ENCODE results near the gene FANCB. TPM values are rescaled to one million over a fixed set of nuclear protein-coding genes. Genes with fewer than 3 reads are reported as not detected.
A peak's percentile ranks its signal among the peaks of the same experiment; 100 is the strongest.

FANCB gene
- total and polyA plus RNA-seq, 2 donors (not counting 3 experiments of a cell fraction or from before 2014, with no cell fraction given): 1.3 to 6.6 TPM

- Histone ChIP-seq H3K79me2 (ENCODE audit: control insufficient read depth, insufficient read depth, low read length) (no peaks in the 10 kb centered on the region), H3K4me1 (ENCODE audit: control insufficient read depth, extremely low read depth, insufficient read depth, low read length) (no peaks in the 10 kb centered on the region), H3K4me3 (replicated peaks in 1 of 3; ENCODE audit: insufficient read depth in 1 of 3, low read depth in 1 of 3, low read length in 3 of 3) (no peak overlapping the region), H4K20me1 (replicated peaks; ENCODE audit: control insufficient read depth, extremely low read depth, insufficient read depth, low read length) (no peaks in the 10 kb centered on the region), H3K9ac (replicated peaks; ENCODE audit: extremely low read depth, insufficient read depth, low read length) (no peak overlapping the region), H3K9me3 (replicated peaks; ENCODE audit: control insufficient read depth, insufficient read depth, low read length) (no peaks in the 10 kb centered on the region), H3K4me2 (ENCODE audit: insufficient read depth, low read length) (no peak overlapping the region), H3K27me3 (ENCODE audit: control insufficient read depth in 2 of 2, insufficient read depth in 2 of 2, low read length in 2 of 2) (no peaks in the 10 kb centered on the region), H3K36me3 (ENCODE audit: control insufficient read depth in 2 of 2, extremely low read depth in 1 of 2, insufficient read depth in 2 of 2, low read length in 2 of 2) (no peaks in the 10 kb centered on the region), H3K9me1 (replicated peaks; ENCODE audit: control insufficient read depth, extremely low read depth, insufficient read depth, low read length) (no peaks in the 10 kb centered on the region), H3K27ac (ENCODE audit: insufficient read depth, low read depth, low read length) (no peak overlapping the region), H2AFZ (ENCODE audit: low read depth, low read length) (no peak overlapping the region)
- POLR2A ChIA-PET: no interaction called here
- FAIRE-seq (peak; percentile 18), DNase-seq (ENCODE audit: low read depth, low spot score) (no peak)
- dilution Hi-C loops (cut with MboI; ENCODE audit: extremely low pct_ligation_motif_present, low sequenced_read_pairs) (no loop called here), intact Hi-C loops (cut with micrococcal nuclease) (no loop called here)
- TF ChIP-seq MYC (IDR thresholded peaks at IDR 0.05; ENCODE audit: low read depth, low read length) (no peak), GATA2 (IDR thresholded peaks at IDR 0.05; ENCODE audit: insufficient read depth, insufficient read length, low read depth, low read length) (peak; percentile 34)
- CTCF ChIA-PET: no interaction called here
- no TSS peak for BruUV-seq (replicated peaks)
These were observed 71.7 kb downstream of the FANCB start for GRCh38 chrX:14801136-14801535.

- no peaks in the 10 kb centered on the region for H3K9me1 ChIP-seq (replicated peaks; ENCODE audit: control insufficient read depth, extremely low read depth, insufficient read depth, low read length)
- H3K4me1 ChIP-seq (ENCODE audit: control insufficient read depth, extremely low read depth, insufficient read depth, low read length): no peaks in the 10 kb centered on the region
- dilution Hi-C loops (cut with MboI; ENCODE audit: extremely low pct_ligation_motif_present, low sequenced_read_pairs) (no loop called here), intact Hi-C loops (cut with micrococcal nuclease) (no loop called here)
- no peaks in the 10 kb centered on the region for H3K9me3 ChIP-seq (replicated peaks; ENCODE audit: control insufficient read depth, insufficient read depth, low read length)
- no peaks in the 10 kb centered on the region for H3K27me3 ChIP-seq (ENCODE audit: control insufficient read depth in 2 of 2, insufficient read depth in 2 of 2, low read length in 2 of 2)
- FAIRE-seq (no peak), DNase-seq (ENCODE audit: low read depth, low spot score) (no peak)
- H3K36me3 ChIP-seq (ENCODE audit: control insufficient read depth in 2 of 2, extremely low read depth in 1 of 2, insufficient read depth in 2 of 2, low read length in 2 of 2): no peaks in the 10 kb centered on the region
- no TSS peak for BruUV-seq (replicated peaks)
- H3K79me2 ChIP-seq (ENCODE audit: control insufficient read depth, insufficient read depth, low read length): no peaks in the 10 kb centered on the region
- no peak overlapping the region for H3K4me3 ChIP-seq (replicated peaks in 1 of 3; ENCODE audit: insufficient read depth in 1 of 3, low read depth in 1 of 3, low read length in 3 of 3)
- H3K27ac ChIP-seq (ENCODE audit: insufficient read depth, low read depth, low read length): no peak overlapping the region
- no peak overlapping the region for H3K9ac ChIP-seq (replicated peaks; ENCODE audit: extremely low read depth, insufficient read depth, low read length)
- TF ChIP-seq GATA2 (IDR thresholded peaks at IDR 0.05; ENCODE audit: insufficient read depth, insufficient read length, low read depth, low read length): no peak
- TF ChIP-seq FOS (IDR thresholded peaks at IDR 0.05; ENCODE audit: borderline replicate concordance, insufficient read depth, low read length): no peak
- no peak for TF ChIP-seq MYC (IDR thresholded peaks at IDR 0.05; ENCODE audit: low read depth, low read length)
- TF ChIP-seq EZH2 (IDR thresholded peaks at IDR 0.05; ENCODE audit: borderline replicate concordance, low read depth, low read length, severe bottlenecking): no peak
- no peak for TF ChIP-seq POLR2AphosphoS5 (IDR thresholded peaks at IDR 0.05; ENCODE audit: insufficient read depth, low read depth, low read length)
- TF ChIP-seq JUN (IDR thresholded peaks at IDR 0.05; ENCODE audit: borderline replicate concordance, insufficient read depth, insufficient read length, low read depth): no peak
- no peak for TF ChIP-seq CTCF (IDR thresholded peaks at IDR 0.05; ENCODE audit: extremely low read depth in 1 of 2, insufficient read depth in 1 of 2, low read depth in 1 of 2, low read length in 2 of 2)
- TF ChIP-seq MAX (IDR thresholded peaks at IDR 0.05; ENCODE audit: insufficient read depth, insufficient read length): no peak
- no peak for TF ChIP-seq POLR2A (IDR thresholded peaks at IDR 0.05; ENCODE audit: low read depth, low read length)
- CTCF ChIA-PET: no interaction called here
- H4K20me1 ChIP-seq (replicated peaks; ENCODE audit: control insufficient read depth, extremely low read depth, insufficient read depth, low read length): no peaks in the 10 kb centered on the region
- H2AFZ ChIP-seq (ENCODE audit: low read depth, low read length): no peak overlapping the region
- H3K4me2 ChIP-seq (ENCODE audit: insufficient read depth, low read length): no peak overlapping the region
- POLR2A ChIA-PET: no interaction called here
These were observed 74.0 kb downstream of the FANCB start for GRCh38 chrX:14798805-14799397.
